LNCAP (cell line): ENCODE results near the gene SLC13A2.

Source experiments
- TF ChIP-seq, protein P1 (sequence below): fragments of 450-650 bp; IDR thresholded peaks from 2 replicates; pipeline ENCODE4 v1.5.1; 2017; ENCODE audit warnings: mild to moderate bottlenecking

The SLC13A2 gene

DNA sequence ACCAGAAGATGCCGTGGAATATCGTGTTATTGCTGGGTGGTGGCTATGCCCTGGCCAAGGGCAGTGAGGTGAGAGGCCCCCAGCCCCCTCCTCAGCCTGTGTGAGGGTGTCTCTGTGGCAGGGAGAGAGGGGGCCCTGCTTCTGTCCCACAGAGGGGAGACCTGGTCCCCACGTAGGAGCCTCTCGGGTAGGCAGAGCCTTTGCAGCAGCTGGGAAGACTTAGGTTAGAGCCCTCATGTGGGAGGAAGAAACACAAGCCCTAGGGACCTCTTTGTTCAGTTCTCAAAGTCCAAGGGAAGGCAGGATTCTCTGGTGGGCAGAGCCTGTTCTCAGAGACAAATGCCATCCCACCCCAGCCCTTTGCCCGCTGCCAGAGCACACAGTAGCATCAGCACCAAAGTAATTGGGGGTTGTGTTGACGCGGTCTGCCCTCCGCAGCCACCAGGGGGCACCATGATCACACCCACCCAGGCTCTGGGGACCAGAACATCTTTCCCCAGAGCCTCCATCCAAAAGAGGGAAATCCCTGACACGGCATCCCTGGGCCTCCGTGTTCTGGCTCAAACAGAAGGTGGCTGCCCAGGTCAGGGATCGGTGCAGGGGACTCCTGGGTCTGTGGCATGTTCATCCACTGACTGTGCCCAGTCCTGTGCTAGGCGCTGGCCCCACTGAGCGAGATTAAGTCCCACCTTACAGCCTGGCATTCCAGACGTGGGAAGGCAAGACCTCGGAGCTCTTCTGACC lies 21.2 kb downstream of the SLC13A2 start:
- TF ChIP-seq, protein P1, sequence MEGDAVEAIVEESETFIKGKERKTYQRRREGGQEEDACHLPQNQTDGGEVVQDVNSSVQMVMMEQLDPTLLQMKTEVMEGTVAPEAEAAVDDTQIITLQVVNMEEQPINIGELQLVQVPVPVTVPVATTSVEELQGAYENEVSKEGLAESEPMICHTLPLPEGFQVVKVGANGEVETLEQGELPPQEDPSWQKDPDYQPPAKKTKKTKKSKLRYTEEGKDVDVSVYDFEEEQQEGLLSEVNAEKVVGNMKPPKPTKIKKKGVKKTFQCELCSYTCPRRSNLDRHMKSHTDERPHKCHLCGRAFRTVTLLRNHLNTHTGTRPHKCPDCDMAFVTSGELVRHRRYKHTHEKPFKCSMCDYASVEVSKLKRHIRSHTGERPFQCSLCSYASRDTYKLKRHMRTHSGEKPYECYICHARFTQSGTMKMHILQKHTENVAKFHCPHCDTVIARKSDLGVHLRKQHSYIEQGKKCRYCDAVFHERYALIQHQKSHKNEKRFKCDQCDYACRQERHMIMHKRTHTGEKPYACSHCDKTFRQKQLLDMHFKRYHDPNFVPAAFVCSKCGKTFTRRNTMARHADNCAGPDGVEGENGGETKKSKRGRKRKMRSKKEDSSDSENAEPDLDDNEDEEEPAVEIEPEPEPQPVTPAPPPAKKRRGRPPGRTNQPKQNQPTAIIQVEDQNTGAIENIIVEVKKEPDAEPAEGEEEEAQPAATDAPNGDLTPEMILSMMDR = peak; percentile 90

DNA sequence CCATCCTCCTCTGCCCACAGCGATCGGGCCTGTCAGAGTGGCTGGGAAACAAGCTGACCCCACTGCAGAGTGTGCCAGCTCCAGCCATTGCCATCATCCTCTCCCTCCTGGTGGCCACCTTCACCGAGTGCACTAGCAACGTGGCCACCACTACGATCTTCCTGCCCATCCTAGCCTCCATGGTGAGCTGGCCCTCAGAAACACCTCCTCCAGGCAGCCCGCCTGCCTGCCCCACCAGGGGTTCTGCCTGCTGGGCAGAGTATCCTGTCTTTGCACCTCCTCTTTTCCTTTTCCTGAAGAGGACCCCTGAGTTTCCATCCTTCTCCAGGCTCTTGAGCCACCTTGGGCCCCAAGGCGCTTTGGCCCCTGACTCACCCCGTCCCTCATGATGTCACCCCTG lies 22.2 kb downstream of the SLC13A2 start:
- TF ChIP-seq, protein P1 = no peak

DNA sequence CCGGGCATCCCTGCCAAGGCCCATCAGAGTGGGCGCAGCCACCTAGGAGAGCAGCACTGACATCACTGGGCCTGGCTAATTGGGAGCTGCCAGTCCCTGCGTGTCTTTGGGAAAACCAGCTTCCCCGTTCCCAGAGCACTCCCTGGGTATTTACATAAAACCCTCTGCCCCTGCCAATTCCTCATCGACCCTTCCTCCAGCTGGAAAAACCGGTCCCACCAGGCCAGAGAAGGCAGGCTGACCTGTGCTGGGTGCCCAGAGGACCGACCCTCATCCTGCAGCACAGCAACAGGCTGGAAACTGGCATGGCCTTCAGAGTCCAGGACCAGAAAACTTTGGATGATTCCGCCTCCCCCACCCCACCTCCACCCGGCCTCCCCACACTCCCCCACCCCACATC lies 24.5 kb downstream of the SLC13A2 start:
- TF ChIP-seq, protein P1 = no peak

DNA sequence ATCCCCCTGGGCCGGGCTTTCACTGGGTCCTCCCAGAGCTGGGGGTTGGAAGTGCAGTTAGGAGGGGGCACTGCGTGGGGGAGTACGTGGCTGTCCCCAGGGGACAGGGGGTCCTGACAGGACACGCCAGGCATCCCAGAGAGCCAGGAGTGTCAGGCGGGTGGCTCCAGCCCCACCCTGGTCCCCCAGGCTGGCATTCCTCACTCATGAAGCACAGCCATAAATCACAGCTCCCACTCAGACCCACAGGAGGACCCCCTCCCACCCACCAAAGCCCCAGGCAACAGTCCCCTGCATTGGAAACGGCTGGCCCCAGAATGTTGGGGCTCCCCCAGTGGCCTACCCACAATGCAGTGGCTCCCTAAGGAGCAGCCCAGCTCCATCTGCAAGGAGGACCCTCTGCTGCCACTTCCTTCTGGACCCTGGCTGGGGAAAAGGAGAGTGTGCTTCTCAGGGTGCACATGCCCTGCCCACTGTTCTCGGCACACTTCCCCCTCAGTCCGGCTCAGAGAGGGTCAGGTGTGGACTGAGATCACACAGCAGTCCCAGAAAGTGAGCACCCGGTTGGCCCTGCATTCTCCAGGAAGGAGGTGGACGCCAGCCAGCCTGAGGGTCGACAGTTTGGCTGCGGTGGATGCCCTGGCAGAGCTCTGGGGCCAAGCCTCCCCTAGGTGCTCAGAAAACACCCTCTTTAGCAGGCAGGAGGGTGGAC lies 25.4 kb downstream of the SLC13A2 start:
- TF ChIP-seq, protein P1 = no peak

DNA sequence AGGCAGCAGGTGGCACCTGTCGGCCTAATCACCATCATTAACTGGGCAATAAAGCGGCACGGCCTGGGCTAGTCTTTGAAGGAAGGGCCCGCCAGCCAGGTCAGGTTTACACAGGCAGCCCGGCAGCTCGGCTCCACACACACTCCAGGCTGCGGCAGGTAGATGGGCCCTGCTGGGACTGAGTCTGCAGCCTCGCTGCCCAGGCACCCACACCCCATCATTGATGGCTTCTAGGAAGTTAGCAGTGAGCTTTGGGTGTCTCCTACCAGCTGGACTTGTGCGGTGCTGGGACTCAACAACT lies 25.9 kb downstream of the SLC13A2 start:
- TF ChIP-seq, protein P1 = no peak

DNA sequence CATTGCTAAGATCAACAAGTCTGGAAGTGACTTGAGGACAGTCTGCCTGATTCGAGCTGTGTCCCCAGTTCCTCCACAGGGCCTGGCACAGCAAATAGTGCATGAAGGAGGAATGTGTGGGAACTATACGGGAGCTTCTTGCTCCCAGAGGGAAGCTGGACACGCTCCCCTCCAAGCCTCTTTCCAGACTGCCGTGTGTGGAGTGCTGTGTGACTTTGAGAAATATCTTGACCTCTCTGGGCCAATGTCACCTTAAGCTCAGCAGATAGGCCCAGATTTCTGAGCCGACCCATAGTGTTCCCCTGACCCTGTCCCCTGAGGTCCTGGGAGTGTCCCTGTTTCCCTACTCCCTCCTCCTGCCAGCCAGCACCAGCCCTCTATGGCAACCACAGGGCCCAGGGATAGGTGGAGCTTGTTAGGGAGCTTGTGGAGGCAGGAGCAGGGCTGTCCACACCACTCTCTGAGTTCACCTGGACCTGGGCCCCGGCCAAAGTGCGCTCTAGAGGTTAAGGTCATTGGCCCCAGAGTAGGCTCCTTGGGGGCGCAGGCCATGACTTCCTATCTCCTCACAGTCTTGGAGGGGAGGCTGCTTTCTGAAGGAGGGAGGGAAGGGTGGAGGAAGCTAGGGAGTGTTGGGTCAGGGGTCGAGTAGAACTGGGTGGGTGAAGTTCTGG lies 26.4 kb downstream of the SLC13A2 start:
- TF ChIP-seq, protein P1 = no peak

DNA sequence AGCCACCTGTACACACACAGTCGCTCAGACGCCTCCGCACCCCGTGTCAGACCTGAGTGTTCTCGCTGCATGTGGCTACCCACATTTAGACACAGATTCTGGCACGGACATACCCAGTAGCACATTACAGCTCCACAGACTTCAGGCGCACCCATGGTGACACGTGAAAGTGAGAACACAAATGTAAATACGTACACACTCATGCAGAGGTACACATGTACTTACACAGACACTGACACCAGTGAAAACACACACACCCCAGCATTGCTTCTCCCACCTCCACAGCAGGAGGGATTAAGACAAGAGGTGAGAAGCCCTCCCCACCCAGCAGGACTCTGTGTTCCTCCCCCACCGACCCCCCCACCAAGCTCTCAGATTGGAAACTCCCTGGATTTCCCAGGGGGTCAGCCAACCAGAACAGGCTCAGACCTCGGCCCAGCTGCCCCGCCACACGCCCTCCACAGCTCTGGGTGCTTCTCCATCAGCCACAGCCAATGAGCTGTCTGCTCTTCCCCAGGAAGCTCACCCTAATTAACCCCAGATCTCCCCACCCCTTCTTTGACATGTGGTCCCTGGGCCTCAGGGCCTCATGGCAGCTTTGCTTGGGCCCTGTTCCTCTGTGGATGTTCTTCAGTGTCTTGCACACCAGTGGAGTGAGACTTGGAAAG lies 27.4 kb downstream of the SLC13A2 start:
- TF ChIP-seq, protein P1 = no peak
